Smooth muscle cell (in vitro differentiated cells): ENCODE data around the gene PAK1. TPM values are rescaled to one million over a fixed set of nuclear protein-coding genes. Genes with fewer than 3 reads are reported as not detected.

Source experiments
- DNase-seq: peaks from one replicate; lab custom pipeline; 2025; ENCODE audit not compliant: unreplicated experiment; lab: John Stamatoyannopoulos, UW
- H2AFZ ChIP-seq: fragments of 200-600 bp; sonication (generic); 2 replicates; pipeline ENCODE4 v1.6.0; 2016; ENCODE audit warnings: antibody characterized with exemption, low read depth, mild to moderate bottlenecking
- H3F3A ChIP-seq: fragments of 200-600 bp; sonication (generic); 2 replicates; pipeline ENCODE4 v1.6.0; 2017; ENCODE audit warnings: antibody characterized with exemption, low read depth
- H3K27ac ChIP-seq: fragments of 200-600 bp; sonication (generic); 2 replicates; pipeline ENCODE4 v1.5.1; 2016; ENCODE audit warnings: low read depth, mild to moderate bottlenecking
- H3K27me3 ChIP-seq: fragments of 200-600 bp; sonication (generic); 2 replicates; pipeline ENCODE4 v1.6.1; 2016; ENCODE audit warnings: low read depth, mild to moderate bottlenecking
- H3K36me3 ChIP-seq: fragments of 200-600 bp; sonication (generic); 2 replicates; pipeline ENCODE4 v1.5.1; 2016; ENCODE audit warnings: low read depth
- H3K4me1 ChIP-seq: fragments of 200-600 bp; sonication (generic); 2 replicates; pipeline ENCODE4 v1.5.1; 2016; ENCODE audit warnings: low read depth
- H3K4me2 ChIP-seq: fragments of 200-600 bp; sonication (generic); 2 replicates; pipeline ENCODE4 v1.6.0; 2016; ENCODE audit warnings: mild to moderate bottlenecking
- H3K4me3 ChIP-seq: fragments of 200-600 bp; sonication (generic); 2 replicates; pipeline ENCODE4 v1.5.1; 2016; ENCODE audit warnings: mild to moderate bottlenecking
- H3K79me2 ChIP-seq: fragments of 200-600 bp; sonication (generic); 2 replicates; pipeline ENCODE4 v1.6.0; 2016; ENCODE audit warnings: low read depth, mild to moderate bottlenecking
- H3K9ac ChIP-seq: fragments of 200-600 bp; sonication (generic); 2 replicates; pipeline ENCODE4 v1.6.0; 2016; ENCODE audit warnings: low read depth
- H3K9me3 ChIP-seq: fragments of 200-600 bp; sonication (generic); replicated peaks from 2 replicates; pipeline ENCODE4 v1.5.1; 2016; ENCODE audit warnings: low read depth
- H4K20me1 ChIP-seq: fragments of 200-600 bp; sonication (generic); 2 replicates; pipeline ENCODE4 v1.6.0; 2016; ENCODE audit warnings: low read depth
- CTCF ChIP-seq: fragments of 200-600 bp; sonication (generic); IDR thresholded peaks from 2 replicates; pipeline ENCODE4 v1.5.1; 2017; ENCODE audit warnings: borderline replicate concordance, mild to moderate bottlenecking, antibody characterized with exemption; ENCODE audit not compliant: insufficient read depth, poor library complexity, severe bottlenecking
- WGBS: methylation state at CpG from one replicate; pipeline ENCODE4 v1.1.7; 2016; ENCODE audit warnings: low lambda C conversion rate; 5-methylcytosine and 5-hydroxymethylcytosine counted together
- polyA plus RNA-seq: library from polyadenylated mRNA; unstranded; fragments of >200 nt; fragmentation: Nextera tagmentation; extraction: Ambion mirVana; gene quantifications from 2 replicates; pipeline ENCODE4 v1.2.1, GENCODE V29; 2016
- total RNA-seq: library from RNA; depleted of rRNA; stranded (reverse); fragments of >200 nt; gene quantifications from 2 replicates; pipeline ENCODE4 v1.2.3, GENCODE V29; 2014

Gene PAK1
- total and polyA plus RNA-seq, 2 experiments from 2014 or later: 20.5 to 31.7 TPM

DNA sequence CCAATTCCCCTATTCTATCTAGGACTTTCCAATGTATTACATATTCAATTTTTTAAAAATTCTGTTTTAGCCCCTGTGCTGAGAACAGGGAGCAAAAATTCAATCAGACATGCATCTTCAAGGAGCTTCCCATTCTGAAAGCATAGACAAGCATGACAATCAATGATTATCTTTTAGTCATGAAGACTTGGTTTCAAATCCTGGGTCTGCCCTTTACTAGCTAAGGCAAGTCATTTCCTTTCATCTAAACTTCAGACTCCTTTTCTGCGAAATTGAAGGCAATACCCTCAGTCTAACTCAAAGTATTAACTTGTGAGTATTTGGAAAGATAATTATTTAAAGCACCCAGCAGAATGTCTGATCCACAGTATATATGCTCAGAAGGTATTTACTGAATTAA is 24.1 kb downstream of the PAK1 start:
- WGBS: 89% methylated on average over 1 of the region's 1 CpG
- Histone ChIP-seq H3K27ac (no peak overlapping the region), H3K4me3 (no peak overlapping the region), H3K27me3 (no peaks in the 10 kb centered on the region), H2AFZ (no peak overlapping the region), H4K20me1 (no peaks in the 10 kb centered on the region), H3K9me3 (no peaks in the 10 kb centered on the region), H3K4me2 (no peak overlapping the region), H3K36me3 (no peaks in the 10 kb centered on the region), H3K79me2 (no peaks in the 10 kb centered on the region), H3F3A (no peaks in the 10 kb centered on the region), H3K9ac (no peak overlapping the region), H3K4me1 (no peaks in the 10 kb centered on the region)
- no peak for TF ChIP-seq CTCF
- no peak for DNase-seq

DNA sequence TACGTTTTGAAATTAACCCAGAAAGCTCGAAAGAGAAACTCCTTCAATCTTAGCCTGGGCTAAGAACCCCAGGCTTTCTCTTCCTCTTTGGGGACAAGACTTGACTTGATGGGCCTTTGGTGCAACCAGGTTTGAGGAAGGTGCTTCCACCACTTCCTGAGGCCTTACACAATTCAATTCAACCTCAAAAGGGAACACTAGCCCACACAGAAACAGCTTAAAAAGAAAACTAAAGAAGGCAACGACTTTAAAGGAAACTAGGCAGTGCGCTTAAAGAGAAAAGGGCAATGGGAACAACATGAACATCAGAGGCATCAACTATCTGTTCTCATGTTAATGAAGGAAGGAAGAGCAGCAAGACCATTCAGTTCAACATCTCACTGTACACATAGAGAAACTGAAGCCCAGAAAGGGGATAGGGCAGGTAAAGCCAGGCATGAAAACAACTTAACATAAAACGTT is 24.8 kb downstream of the PAK1 start:
- H3K9me3 ChIP-seq: no peaks in the 10 kb centered on the region
- H4K20me1 ChIP-seq: no peaks in the 10 kb centered on the region
- no peak overlapping the region for H3K27ac ChIP-seq
- no peak for DNase-seq
- no peak for TF ChIP-seq CTCF
- H3K36me3 ChIP-seq: no peaks in the 10 kb centered on the region
- no peaks in the 10 kb centered on the region for H3K27me3 ChIP-seq
- H3K79me2 ChIP-seq: no peaks in the 10 kb centered on the region
- no peaks in the 10 kb centered on the region for H3K4me1 ChIP-seq
- H3K4me2 ChIP-seq: no peak overlapping the region
- WGBS: 58% methylated on average over 5 of the region's 5 CpGs
- no peak overlapping the region for H3K9ac ChIP-seq
- no peak overlapping the region for H3K4me3 ChIP-seq
- H2AFZ ChIP-seq: no peak overlapping the region
- H3F3A ChIP-seq: no peaks in the 10 kb centered on the region

GRCh38 chr11:77448269-77448668 is 25.6 kb downstream of the PAK1 start:
- H3K36me3 ChIP-seq: no peaks in the 10 kb centered on the region
- DNase-seq: no peak
- 92% methylated on average over 2 of the region's 2 CpGs for WGBS
- H3K4me2 ChIP-seq: no peak overlapping the region
- no peak overlapping the region for H3K27ac ChIP-seq
- no peak for TF ChIP-seq CTCF
- H4K20me1 ChIP-seq: no peaks in the 10 kb centered on the region
- H3K9ac ChIP-seq: no peak overlapping the region
- H3K4me1 ChIP-seq: no peaks in the 10 kb centered on the region
- H3K79me2 ChIP-seq: no peaks in the 10 kb centered on the region
- no peak overlapping the region for H2AFZ ChIP-seq
- H3K9me3 ChIP-seq: no peaks in the 10 kb centered on the region
- H3K4me3 ChIP-seq: no peak overlapping the region
- no peaks in the 10 kb centered on the region for H3F3A ChIP-seq
- no peaks in the 10 kb centered on the region for H3K27me3 ChIP-seq

- Histone ChIP-seq H4K20me1 (no peaks in the 10 kb centered on the region), H3K4me2 (no peak overlapping the region), H3K9me3 (no peaks in the 10 kb centered on the region), H3K4me3 (no peak overlapping the region), H3K4me1 (no peaks in the 10 kb centered on the region), H2AFZ (no peak overlapping the region), H3K27ac (no peak overlapping the region), H3K9ac (no peak overlapping the region), H3K27me3 (no peaks in the 10 kb centered on the region), H3K79me2 (no peaks in the 10 kb centered on the region), H3F3A (no peaks in the 10 kb centered on the region), H3K36me3 (no peaks in the 10 kb centered on the region)
- DNase-seq: no peak
- WGBS: 96% methylated on average over 8 of the region's 8 CpGs
- no peak for TF ChIP-seq CTCF
These were observed 26.8 kb downstream of the PAK1 start for GRCh38 chr11:77446911-77447629.
